HG03103 (cell line): ENCODE measurements around the gene PRR7.

ENCODE experiments used
- ATAC-seq: cut with Tn5 transposase; IDR thresholded peaks from one replicate; pipeline ENCODE4 v1.9.1; 2021; ENCODE audit warnings: low read depth; ENCODE audit not compliant: unreplicated experiment

Gene PRR7

DNA sequence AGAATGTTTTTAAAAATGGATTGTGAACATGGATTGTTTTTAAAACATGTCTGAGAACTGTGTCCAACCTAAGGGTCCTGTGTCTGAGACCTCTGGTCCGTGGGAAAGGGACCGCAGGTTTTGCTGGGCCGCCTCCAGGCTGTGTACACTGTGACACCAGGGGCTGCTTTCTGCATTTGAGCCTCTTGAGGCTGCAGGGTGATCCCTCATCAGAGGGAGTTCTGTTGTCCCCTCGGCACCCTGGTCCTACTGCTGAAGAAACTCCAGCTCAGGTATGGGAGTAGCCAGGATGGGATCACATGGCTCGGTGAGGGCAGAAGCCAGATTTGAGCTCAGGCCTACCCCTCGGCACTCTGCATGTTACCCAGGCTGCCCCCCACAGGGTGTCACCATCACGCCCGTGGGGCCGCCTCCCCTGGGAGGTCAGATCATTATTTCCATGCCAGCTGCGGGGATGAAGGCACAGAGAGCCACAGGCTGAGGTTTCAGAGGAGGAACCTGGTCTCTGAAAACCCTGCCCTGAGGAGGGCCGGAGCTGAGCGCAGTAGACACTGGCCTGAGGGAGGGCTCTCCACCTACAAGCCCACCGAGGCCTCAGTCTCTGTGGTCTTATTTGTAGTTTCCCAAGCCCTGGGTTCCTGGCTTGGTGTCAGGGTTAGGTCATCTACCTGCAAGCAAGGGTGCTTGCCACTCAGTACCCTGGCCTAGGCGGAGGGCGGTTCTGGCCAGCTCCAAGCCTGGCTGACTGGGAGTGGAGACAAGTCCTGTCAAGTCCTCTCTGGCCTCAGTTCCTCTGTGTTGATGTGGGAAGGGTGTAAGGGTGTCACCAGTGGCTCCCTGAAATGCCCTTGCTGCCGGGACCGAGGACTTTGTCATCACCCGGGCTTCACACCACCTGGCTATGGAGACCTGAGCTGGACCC lies 2.8 kb downstream of the PRR7 start:
- no peak for ATAC-seq

DNA sequence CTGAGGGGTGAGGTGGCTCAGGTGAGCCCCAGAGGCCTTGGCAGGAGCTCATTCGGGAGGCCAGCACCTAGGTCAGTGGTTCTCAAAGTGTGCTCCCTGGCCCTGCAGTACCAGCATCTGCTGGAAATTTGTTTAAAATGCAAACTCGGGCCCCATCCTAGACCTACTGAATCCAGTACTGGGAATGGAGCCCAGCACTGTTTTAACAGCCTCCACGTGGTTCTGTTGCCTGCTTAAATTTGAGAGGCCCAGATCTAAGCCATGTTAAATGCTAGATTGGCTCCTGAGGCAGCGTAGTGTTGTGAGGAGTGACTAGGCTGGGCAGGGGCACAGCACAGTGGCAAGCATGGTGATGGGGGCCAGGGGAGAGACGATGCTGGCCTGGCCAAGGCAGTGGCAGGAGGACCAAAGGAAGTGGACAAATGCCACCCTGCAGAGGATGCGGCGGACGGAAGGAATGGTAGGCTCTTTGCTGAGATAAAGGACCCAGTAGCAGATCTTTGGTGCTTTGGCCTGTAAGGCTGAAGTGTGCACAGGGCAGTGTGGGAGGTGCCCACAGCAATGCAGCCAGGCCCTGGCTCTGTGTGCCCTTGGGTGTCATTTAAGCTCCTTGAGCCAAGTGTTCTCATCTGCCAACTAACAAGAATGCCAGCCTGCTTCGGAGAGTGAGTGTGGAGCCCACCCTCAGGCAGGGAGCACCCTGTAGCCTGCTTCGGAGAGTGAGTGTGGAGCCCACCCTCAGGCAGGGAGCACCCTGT lies 4.2 kb downstream of the PRR7 start:
- ATAC-seq = no peak

DNA sequence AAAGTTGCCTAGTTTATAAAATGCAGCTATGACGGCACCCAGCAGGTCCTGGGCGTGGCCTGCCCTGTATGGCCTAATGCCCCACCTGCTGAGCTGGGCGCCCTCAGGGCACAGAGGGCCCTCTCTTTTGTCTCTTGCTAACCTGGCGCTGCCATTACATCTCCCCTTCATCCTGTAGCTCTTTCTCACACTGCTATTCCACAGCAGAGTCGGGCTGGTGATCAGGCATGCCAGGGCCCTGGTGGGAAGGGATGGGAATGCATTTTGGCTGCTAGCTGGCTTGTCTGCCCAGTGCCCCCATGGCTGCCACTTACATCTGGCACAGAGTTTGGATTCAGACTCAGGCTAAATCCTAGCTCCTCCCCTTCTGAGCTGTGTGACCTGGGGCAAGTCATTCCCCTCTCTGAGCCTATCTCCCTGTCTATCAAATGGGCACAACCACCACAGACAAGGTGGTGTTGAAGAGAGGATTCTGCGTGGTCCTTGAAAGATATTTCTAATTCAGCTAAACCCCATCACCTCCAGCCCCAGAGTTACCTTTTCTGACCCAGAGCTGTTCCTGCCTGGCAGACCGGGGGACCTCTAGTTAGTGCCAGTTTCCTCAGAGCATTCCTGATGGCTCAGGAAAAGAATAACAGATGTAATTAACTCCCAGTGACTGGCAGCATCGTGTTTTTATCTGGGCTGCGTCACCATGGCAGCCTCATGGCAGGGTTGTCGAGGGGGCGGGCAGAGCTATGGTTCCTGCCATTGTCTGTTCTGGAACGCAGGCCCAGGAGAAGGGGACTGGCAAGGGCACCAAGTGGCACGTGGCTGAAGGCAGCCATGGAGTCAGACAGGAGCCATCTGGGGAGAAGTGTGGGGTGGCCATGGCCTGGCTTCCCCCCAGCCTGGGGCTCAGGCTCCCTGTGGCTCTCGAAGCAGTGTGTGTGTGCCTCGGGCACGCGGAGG lies 6.3 kb downstream of the PRR7 start:
- ATAC-seq = no peak

DNA sequence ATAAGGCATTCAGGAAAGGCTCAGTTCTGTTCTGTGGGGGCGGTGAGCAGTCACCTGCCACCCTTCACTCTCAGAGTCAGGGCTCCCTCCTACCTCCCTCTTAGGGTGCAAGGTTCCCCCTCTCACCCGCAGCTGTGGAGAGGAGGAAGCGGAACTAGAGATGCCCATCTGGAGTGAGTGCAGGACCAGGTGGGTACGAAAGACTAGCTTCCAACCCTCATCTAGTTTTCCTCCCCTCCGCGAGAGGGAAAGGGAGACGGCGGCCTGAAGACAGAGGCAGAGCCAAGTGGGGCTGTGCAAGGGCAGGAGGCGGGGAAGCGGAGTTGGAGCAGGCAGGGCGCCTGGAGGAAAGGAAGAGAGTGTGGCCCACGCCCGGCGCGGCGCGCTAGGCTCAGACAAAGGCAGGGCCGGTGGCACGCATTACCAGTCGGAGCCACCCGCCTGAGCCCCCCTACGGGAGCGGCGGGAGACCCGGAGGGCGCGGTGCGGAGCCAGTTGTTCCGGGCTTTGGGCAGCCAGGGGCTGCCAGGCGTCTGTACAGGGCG lies 7.3 kb downstream of the PRR7 start:
- peak; percentile 3 for ATAC-seq

DNA sequence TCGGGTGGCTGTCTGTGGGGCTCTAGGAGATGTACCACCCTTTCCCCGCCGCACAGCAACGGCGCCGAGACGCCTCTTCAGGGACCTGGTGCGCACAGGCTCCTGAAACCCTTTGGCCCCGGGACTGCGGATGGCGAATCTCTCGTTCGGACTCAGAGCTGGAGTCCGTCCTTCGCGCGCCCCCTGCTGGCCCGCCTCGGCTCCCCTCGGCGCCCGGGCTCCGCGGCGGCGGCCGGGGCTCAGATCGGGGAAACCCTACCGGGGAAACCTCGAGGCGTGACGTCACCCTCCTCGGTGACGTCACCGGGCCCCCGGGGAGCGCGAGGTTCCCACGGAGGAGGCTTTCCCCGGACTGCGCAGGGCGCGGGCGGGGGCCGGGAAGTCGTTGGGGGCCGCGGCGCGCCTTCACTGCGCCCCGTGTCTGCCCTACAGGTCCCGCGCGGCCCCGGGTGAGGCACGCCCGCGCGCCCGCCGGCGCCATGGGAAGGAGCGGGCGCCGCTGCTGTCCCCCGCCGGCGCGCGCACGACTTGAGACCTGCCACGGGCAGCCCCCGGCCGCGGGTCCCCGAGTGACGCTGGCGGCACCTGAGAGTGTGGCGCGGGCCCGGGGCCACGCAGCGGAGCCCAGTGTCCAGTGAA lies 7.9 kb downstream of the PRR7 start:
- peak; percentile 40 for ATAC-seq

DNA sequence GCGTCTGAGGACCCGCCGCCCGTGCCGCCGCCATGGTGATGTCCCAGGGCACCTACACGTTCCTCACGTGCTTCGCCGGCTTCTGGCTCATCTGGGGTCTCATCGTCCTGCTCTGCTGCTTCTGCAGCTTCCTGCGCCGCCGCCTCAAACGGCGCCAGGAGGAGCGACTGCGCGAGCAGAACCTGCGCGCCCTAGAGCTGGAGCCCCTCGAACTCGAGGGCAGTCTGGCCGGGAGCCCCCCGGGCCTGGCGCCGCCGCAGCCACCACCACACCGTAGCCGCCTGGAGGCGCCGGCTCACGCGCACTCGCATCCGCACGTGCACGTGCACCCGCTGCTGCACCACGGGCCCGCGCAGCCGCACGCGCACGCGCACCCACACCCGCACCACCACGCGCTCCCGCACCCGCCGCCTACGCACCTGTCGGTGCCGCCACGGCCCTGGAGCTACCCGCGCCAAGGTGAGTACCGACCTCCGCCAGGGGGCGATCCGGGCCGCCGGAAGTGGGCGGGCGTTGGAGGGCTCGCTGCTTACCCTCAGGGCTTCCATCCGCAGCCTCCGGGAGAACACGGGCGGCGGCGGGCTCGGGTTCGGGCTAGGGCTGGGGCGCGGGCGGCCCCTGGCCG lies 8.5 kb downstream of the PRR7 start:
- peak; percentile 44 for ATAC-seq

DNA sequence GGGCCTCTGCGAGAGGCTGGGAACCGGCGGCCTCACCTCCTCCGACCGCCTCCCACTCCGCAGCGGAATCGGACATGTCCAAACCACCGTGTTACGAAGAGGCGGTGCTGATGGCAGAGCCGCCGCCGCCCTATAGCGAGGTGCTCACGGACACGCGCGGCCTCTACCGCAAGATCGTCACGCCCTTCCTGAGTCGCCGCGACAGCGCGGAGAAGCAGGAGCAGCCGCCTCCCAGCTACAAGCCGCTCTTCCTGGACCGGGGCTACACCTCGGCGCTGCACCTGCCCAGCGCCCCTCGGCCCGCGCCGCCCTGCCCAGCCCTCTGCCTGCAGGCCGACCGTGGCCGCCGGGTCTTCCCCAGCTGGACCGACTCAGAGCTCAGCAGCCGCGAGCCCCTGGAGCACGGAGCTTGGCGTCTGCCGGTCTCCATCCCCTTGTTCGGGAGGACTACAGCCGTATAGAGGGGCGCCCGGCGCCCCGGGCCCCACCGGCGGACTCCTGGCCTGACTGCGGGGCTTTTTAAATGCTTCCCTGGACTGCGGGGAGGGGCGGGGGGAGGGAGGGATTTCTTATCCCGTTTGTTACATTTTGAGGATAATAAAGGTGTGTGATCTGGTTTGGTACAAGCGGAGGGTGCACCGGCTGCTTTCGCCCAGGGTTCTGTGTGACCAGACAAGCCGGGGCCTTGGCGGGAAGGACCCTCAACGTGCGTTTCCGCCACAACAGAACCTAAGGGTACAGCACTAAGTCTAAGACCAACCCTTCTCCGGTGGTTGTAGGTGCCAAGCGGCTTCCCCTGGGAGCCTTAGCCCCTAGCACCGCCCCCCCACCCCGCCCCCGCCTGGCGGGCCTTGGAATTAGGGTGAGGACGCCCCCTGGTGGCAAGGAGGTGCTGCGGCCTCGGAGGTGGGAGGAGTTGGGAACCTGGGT lies 9.3 kb downstream of the PRR7 start:
- peak; percentile 4 for ATAC-seq

DNA sequence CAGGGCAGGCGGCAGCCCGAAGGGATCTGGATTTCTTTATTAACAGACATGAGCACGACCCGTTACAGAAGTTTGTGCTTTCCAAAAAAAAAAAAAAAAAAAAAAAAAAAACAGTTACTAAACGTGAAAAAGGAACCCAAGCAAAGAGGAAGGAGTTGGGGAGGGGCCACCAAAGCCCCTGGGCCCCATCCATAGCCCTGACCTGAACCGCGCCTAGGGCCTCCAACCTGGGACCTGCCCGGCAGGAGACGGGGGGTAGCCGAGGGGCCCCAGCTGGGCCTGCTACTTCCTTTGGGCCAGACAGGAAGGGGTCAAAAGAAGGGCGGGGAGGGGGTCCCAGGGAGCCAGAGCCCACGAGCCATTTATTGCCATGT lies 10.0 kb downstream of the PRR7 start:
- ATAC-seq = no peak

DNA sequence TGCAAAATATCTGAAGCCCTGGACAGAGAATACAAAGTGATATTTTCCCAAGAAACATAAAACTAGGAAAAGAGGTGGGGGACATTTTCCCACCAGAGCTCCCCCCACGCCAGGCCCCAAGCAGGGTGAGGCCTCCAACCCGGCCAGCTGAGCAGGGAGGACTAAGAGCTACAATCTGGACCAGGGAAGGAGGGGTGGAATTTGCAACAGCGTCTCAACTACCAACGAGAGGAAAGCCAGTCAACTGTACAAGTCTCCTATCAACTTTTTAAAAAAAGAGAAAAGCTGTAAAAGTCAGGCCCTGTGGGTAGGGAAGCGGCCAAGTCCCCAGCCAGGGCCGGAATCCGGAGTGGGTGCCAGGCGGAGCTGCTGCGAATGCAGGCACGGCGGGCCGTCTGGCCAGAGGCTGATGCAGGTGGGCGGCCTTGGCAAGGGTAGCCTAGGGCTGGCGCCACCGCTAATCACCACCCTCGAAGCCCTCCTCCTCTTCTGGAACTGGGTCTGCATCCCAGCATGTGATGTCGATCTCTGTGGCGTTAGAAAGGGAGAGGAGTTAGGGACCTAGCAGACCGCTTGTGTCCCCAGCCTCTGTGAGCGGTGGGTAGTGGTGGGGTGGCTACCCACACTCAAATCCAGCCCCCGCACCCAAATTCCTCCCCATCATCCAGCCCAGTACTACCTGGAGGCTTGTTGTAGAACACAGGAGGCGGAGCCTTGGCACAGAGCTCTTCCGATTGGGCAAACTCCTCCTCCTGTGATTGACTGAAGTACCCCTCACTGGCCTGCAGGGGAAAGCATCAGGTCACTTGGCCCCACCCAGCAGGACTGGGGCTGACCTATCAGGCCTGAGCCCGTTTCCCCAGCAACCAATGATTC lies 10.6 kb downstream of the PRR7 start:
- peak; percentile 32 for ATAC-seq

DNA sequence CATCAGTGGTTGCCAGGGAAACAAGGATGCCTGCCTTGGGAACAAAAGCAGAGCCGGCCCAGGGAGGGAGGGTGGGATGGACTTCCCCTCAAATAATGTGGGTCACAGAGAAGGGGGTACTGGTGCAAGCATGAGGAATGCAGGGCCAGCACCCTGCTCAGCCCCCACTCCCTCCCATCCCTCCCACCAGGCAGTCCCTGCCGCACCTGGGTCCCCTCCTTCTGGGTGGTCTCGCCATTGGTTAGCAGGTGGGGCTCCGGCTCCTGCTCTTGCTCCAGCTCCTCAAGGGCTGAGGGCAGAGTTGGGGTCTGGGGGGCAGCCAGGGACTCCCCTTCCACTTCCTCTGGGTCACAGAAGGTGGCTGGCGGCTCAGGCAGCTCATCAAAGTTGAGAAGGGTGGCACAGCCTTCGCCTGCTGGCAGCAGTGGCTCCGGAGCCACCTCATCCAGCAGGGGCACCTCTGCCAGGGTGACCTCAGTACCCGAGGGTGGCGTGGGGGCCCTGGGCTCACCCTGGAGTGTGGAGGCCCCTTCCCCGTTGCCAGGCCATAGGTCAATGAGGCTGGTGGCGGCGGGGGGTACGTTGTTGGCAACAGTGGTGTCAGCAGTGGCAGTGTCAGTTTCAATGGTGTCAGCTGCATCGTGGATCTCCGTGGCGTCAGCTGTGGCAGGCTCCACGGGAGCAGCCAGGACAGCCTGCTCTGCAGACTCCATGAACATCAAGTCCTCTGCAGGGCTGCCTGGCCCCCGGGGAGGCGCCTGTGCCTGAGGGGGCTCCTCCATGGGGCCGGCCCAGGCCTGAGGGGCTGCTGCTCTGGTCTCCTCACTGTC lies 11.5 kb downstream of the PRR7 start:
- no peak for ATAC-seq

DNA sequence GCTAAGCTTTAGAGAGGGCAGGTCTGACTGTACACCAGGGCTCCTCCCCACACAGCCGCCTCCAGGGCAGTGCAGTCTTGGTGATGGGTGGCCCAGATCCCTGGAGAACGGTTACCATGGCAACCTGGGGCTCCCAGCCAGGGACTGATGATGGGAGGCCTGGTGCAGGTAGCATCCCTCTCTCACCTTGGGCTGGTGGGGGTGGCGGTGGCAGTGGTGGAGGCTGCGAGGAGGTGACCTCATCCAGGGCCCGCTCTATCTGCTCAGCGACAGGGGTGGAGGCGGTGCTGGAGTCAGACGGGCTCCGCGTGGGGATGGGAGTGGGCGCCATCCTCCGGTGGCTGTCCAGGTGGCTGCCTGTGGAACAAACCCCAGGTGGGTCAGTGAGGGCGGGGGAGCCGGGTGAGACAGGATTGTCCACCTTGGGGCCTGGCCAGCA lies 12.3 kb downstream of the PRR7 start:
- no peak for ATAC-seq

DNA sequence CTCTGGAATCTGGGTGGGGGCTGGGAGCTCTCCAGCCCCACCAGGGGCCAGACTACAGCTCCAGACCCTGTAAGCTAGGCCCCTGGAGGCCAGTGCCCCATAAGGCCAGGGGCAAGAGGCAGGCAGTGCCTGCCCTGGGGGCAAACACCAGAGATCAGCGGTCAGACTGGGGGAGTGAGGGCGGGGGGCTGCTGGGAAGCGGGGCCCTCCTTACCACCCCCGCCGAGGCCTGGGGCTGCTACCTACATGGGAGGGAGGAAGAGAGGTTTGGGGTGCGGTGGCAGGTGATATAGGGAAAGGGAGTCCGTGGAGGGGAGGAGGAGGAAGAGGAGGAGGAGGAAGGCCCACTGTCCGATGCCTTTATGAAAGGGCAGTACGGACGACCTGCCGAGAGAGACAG lies 12.7 kb downstream of the PRR7 start:
- no peak for ATAC-seq

DNA sequence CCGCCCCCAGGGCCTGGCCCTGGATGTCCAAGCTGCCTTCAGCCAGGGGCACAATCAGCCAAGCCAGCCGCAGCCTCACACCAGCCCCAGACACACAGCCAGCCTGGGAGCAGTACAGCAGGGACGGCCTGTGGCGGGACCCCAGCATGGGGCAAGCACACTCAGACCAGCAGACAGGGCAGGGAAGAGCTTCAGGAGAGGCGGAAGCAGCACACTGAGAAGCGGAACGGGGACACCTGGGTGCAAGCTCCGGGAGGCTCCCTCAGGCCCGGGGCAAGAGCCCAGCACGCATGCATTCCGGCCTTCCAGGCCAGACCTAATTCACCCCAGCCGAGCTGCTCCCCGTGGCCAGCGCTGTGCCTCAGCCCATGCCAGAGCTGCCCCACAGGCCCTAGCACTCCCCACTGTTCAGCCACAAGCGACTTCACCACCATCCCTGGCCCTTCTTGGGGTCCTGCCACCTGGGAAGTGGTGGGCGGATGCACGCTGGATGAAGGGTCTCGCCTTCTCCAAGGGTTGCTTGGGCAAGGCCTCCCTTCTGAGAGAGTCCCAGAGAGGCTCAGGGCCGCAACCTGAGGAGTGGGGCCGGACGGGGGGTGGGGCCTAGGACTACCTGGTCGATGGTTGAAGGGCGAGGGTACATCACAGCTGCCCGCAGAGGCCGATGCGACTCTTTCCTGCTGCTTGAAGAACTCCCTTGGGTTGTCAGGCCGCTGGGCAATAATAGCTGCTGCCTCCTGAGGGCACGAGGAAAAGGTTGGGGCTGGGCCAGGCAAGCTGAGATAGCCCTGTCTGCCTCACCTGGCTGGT lies 13.4 kb downstream of the PRR7 start:
- no peak for ATAC-seq

DNA sequence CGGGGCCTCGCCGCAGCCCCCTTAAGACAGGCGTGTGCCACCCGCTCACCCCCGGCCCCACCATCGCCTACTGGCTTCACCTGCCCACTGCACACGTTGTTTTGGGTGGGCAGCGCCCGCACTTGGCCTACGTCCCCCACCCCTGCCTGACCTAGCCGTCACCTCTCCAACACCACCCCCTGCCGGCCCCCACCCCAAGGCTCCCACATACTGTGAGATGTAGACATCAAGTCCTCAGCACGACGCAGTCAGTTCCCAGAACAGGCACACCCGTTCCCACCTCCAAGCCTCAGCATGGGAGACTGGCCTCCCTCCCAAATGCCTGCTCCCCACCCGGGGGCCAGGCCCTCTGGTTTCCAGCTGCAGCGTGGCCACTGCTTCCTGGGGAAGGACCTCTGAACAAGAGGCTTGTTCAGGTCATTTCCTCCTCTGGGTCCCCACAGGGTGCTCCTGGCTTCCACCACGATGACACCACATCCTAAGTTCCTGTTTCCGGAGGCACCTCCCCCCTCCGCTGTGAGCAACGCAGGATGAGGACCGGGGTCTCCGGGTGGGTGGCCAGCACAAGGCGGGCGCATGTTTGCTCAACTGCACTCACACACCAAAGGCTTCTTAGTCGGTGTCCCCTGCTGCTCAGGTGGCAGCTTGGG lies 15.5 kb downstream of the PRR7 start:
- ATAC-seq = no peak

DNA sequence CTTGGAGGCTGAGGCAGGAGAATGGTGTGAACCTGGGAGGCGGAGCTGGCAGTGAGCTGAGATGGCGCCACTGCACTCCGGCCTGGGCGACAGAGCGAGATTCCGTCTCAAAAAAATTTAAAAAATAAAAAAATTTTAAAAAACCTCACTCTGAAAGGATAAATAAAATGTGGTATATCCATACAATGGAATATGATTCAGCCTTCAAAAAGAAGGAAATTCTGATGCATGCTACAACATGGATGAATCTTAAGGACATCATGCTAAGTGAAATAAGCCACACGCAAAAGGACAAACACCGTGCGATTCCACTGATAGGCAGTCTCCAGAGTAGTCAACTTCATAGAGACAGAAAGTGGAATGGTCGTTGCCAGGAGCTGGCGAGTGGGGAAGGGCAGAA lies 18.4 kb downstream of the PRR7 start:
- ATAC-seq = no peak
